GM18511 (cell line): ENCODE results near the gene SLC22A14.
"Not testable (repeated sequence)": the region's sequence is repeated elsewhere in the genome, so short reads cannot be mapped to it uniquely, and the experiment has no call there.

Experiments used
- ATAC-seq: cut with Tn5 transposase; IDR thresholded peaks from one replicate; pipeline ENCODE4 v1.9.1; 2021; ENCODE audit warnings: mild to moderate bottlenecking, moderate library complexity; ENCODE audit not compliant: unreplicated experiment

SLC22A14 gene

DNA sequence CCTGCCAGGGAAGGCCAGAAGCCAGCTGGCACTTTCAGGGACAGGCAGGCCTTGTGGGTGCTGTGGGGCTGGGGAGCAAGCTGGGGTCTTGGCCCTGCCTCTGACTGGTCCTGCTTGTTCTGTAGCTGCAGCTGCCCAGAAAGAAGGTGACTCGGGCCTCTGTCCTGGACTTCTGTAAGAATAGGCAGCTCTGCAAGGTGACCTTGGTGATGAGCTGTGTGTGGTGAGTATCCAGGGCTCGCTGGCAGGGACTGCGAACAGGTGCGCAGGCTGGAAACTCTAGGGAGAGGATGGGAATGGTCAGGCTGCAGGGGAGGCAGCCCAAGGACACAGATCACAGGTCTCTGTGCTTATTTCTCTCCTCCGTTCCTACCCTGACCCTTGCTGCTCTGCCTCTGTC lies 31.2 kb downstream of the SLC22A14 start:
- no peak for ATAC-seq

- no peak for ATAC-seq
Measured at GRCh38 chr3:38313695-38314094, 31.6 kb downstream of the SLC22A14 start.

DNA sequence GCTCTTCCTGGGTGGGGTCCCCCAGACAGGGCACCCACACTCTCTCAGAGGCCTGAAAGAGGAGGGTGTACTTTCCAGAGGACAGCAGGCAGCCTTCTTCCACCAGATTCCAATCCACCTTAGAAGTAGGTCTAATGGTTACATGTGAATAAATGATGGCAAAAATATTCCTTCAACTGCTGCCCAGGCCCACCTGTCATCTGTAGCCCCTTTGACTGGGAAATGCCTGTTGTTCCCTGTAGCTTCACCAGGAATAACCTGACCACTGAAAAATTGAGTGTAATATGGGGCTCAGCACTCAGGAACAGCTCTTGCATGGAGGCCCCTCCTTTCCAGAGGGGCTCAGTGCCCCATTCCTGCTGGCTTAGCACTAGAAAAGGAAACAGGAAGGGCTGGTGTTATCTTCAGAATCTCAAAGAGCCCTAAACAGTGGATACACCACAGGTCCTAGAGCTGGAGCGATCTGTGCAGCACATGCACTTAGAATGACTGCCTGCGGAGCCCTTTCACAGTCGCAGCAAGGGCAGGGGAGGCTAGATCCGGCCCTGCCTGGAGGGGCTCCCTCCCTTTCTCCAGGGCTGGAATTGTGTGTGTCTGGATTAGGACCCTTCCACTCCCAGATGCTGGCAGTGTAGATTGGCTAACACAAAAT lies 32.1 kb downstream of the SLC22A14 start:
- ATAC-seq, result no peak

DNA sequence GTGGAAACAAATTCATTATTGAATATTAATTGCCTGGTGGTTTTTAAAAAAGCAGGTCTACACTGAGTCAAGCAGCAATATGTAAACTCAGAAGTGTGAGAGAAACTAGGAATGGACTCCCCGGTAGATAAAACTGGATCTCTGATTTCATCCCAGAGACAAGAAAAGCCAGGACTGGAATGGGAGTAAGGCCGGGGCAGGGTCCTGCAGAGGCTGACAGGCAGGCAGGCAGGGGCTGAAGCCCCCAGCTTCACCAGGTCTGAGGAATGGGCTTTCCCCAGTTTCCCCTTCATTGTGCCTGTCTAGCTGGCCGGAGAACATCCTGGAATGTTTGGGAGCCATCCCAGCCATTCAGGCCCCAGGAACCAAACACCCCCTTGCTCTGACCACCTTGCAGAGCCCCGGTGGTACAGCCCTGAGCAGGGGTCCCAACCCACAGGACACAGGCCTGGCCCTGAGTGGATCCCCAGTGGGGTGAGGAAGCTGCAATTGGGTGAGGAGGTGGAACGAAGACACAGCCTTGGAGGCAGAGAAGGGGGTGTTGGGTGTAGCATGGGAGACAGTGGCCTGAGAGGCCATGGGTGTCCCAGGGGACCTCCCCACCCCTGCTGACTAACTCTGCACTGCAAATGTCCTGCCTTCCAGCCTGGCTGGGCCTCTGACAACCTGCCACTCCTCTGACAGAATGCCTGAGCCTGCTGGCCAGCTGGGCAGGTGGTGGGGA lies 32.8 kb downstream of the SLC22A14 start:
- ATAC-seq, result no peak

DNA sequence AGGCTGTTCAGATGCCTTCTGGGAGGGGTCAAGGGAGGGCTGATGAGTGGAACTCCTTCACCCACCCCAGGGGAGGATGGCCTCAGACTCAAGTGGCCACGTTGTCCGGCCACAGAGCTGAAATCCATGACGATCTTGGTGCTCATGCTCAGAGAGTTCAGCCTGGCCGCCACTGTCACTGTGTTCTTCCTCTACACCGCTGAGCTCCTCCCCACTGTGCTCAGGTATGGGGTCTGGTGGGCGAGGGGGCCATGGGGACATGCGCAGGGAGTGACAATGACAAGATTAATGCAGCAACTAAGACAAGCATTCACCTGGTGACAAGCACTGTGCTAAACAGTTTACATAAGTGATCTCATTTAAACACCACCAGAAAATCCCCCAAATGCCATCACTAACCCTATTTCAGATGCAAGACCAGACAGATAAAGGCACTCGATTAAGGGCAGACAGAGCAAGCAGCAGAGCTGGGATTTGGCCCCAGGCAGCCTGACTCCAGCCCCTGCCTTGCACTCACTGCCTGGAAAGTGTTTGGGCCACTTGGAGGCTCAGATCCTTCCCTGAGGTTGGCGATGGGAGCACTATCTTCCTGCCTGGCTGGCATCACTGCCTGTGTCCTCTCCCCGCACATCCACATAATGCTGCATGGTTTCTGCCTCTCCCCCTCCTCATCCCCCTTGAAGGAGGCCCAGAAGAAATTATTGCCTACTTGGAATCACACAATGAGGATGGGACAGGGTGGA lies 33.6 kb downstream of the SLC22A14 start:
- no peak for ATAC-seq

GRCh38 chr3:38316356-38317191 lies 34.5 kb downstream of the SLC22A14 start:
- ATAC-seq, result no peak

GRCh38 chr3:38317192-38317759 lies 35.2 kb downstream of the SLC22A14 start:
- no peak for ATAC-seq

- no peak for ATAC-seq
Measured at GRCh38 chr3:38318766-38319671, 36.9 kb downstream of the SLC22A14 start.

DNA sequence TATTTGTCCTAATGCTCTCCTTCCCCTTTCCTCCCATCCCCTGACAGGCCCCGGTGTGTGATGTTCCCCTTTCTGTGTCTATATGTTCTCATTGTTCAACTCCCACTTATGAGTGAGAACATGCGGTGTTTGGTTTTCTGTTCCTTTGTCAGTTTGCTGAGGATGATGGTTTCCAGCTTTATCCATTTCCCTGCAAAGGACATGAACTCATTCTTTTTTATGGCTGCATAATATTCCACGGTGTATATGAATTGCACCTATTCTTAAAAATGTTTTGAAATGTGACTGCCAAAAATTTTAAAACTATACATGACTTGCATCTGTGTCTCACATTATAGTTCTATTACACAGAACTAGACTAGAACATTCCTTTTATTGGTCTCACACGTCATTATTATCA lies 38.5 kb downstream of the SLC22A14 start:
- not testable (repeated sequence) for ATAC-seq

GRCh38 chr3:38323060-38323459 lies 41.0 kb downstream of the SLC22A14 start:
- ATAC-seq, result no peak

- ATAC-seq, result no peak
Measured at GRCh38 chr3:38325256-38325655, 43.2 kb downstream of the SLC22A14 start.

DNA sequence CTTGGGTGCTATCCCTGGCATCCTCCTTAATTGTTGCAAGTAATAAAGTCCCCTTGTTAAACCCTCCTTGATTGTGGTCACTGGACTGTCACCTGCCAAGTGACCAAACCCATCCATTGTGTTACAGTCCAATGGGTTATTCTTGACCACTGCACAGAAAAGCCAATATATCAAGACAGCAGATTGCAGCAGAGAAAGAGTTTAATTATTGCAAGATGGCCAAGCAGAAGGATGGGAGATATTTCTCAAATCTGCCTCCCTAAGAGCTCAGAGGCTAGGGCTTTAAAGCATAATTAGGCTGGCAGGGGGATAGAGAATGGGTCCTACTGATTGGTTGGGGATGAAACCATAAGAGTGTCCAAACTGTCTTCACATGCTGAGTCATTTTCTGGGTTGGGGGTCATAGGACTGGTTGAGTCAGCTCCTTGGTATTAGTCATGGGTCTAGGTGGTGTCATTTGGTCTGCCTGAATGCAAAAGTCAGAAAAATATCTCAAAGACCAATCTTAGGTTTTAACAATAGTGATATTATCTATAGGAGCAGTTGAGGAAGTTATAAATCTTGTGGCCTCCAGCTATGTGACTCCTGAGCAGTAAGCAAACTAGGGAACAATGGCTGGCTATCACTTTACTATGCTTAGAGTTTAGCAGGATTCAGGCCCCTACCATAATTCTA lies 45.4 kb downstream of the SLC22A14 start:
- no peak for ATAC-seq

DNA sequence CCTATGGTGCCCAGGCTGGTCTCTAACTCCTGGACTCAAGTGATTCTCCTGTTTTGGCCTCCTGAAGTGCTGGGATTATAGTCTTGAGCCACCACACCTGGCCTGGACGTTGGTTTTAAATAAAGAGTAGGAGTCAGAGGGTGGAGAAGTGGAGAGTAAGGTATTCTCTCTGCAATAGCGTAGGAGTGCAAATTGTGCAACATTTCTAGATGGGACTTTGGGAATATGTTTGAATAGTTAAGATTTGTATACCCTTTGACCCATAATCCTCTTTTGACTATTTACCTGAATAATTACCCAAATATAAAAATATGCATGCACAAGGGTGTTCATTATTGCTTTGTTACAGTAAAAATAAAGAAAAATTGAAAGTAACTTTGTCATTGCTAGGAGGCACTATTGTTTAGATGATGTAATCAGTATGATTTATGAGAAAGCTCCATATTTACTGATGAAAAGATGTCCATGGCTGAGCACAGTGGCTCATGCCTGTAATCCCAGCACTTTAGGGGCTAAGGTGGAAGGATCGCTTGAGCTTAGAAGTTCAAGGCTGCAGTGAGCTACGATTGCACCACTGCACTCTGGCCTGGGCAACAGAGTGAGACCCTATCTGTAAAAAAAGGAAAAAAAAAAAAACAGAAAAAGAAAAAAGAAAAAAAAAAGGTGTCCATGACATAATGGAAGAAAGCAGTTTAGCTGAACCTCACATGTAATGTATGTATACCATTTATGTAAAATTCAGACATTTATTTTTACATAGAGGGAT lies 49.3 kb downstream of the SLC22A14 start:
- no peak for ATAC-seq

- ATAC-seq, result no peak
Measured at GRCh38 chr3:38332201-38332600, 50.1 kb downstream of the SLC22A14 start.

DNA sequence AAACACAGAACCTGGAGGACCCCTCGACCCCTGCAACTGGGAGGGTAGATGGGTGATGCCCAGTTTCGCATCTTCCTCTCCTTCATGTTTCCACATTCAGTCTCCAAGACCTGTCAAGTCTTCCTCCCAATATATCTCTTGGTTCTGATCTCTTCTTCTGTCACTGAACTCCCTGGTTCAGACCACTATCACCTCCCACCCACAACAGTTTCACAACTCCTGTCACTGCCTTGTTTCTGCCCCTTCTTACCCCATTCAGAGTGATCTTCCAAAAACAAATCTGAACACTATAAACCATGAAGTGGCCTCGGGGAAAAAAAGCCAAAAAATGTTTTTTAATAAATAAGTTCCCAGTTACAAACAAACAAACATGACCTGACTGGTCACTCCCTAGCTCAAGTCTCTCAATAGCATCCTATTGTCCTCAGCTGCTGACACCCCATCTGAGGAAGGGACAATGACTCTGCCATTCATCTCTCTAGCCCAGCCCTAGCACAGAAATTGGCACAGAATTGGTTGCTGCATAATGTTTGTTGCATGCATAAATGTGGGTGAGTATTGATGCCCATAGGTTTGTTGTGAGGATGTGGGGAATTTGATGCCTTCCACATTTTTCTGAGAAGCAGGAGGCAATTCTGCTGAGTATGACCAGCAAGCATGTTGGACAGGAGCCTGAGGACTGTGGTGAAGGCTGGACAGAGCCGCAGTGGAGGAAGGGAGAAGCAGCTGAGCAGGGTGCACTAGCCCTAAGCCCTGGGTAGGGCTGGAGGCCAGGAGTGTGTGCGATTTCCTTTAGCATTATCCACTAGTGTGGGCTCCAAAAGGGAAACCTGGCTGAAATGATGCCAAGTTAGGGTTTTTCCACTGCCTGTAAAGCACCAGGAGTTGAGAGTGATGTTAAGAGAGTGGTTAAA lies 52.3 kb downstream of the SLC22A14 start:
- ATAC-seq, result no peak

GRCh38 chr3:38335263-38335662 lies 53.2 kb downstream of the SLC22A14 start:
- ATAC-seq, result no peak

DNA sequence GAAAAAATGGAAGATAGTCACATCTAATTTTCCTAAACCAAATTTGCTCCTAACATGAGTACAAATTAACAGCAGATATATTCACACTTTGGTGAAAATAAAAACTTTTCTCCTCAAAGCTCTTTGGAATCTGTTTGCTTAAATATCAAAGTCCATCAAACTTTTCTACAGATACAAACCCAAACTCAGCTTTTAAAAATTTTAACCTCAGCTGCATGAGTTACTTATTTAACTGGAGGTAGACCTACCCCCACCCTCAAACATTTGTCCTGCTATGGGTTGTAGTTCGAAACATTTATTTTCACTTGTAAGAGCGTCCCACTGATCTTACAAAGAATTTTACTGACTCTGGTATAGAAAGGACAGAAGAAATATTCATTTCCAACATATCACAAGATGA lies 55.6 kb downstream of the SLC22A14 start:
- no peak for ATAC-seq
